ENCODE results near the gene C19orf12. TPM values are rescaled to one million over a fixed set of nuclear protein-coding genes. Genes with fewer than 3 reads are reported as not detected.
A peak's percentile ranks its signal among the peaks of the same experiment; 100 is the strongest.

Gene C19orf12
- total and polyA plus RNA-seq, 2 of the 13 experiments (the other 11 are each of a cell fraction or from before 2014, with no cell fraction given): 17.7 to 34.4 TPM

DNA sequence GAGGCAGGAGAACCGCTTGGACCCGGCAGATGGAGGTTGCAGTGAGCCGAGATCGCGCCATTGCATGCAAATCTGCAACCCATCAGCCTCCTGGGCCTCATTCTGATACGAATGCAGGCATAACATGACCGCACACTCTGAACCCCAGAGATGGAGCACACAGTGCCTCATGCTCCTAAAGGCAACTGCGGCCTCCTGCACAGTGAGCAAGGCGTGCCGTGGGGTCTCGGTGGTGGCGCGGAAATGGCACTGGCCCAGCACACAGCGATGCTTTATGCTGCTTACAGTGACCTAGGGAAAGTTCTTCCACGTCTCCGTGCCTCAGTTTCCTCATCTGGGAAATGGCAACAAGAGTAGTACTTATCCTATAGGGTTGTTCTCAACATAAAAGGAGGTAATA lies 2.0 kb upstream of the C19orf12 start (continued):
- TF ChIP-seq, protein P1, sequence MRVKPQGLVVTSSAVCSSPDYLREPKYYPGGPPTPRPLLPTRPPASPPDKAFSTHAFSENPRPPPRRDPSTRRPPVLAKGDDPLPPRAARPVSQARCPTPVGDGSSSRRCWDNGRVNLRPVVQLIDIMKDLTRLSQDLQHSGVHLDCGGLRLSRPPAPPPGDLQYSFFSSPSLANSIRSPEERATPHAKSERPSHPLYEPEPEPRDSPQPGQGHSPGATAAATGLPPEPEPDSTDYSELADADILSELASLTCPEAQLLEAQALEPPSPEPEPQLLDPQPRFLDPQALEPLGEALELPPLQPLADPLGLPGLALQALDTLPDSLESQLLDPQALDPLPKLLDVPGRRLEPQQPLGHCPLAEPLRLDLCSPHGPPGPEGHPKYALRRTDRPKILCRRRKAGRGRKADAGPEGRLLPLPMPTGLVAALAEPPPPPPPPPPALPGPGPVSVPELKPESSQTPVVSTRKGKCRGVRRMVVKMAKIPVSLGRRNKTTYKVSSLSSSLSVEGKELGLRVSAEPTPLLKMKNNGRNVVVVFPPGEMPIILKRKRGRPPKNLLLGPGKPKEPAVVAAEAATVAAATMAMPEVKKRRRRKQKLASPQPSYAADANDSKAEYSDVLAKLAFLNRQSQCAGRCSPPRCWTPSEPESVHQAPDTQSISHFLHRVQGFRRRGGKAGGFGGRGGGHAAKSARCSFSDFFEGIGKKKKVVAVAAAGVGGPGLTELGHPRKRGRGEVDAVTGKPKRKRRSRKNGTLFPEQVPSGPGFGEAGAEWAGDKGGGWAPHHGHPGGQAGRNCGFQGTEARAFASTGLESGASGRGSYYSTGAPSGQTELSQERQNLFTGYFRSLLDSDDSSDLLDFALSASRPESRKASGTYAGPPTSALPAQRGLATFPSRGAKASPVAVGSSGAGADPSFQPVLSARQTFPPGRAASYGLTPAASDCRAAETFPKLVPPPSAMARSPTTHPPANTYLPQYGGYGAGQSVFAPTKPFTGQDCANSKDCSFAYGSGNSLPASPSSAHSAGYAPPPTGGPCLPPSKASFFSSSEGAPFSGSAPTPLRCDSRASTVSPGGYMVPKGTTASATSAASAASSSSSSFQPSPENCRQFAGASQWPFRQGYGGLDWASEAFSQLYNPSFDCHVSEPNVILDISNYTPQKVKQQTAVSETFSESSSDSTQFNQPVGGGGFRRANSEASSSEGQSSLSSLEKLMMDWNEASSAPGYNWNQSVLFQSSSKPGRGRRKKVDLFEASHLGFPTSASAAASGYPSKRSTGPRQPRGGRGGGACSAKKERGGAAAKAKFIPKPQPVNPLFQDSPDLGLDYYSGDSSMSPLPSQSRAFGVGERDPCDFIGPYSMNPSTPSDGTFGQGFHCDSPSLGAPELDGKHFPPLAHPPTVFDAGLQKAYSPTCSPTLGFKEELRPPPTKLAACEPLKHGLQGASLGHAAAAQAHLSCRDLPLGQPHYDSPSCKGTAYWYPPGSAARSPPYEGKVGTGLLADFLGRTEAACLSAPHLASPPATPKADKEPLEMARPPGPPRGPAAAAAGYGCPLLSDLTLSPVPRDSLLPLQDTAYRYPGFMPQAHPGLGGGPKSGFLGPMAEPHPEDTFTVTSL (CRISPR knock-in tag; IDR thresholded peaks at IDR 0.05; ENCODE audit: borderline replicate concordance): no peak
- TF ChIP-seq TAF15 (IDR thresholded peaks at IDR 0.05; ENCODE audit: low read depth, low read length, poor library complexity, severe bottlenecking) (no peak), ZNF432 (CRISPR knock-in tag; IDR thresholded peaks at IDR 0.05; ENCODE audit: borderline replicate concordance) (no peak), ZBTB20 (CRISPR knock-in tag; IDR thresholded peaks at IDR 0.05; ENCODE audit: borderline replicate concordance, low read depth) (0 out of 2 replicates have a peak, but pooled peaks have one; percentile 8), AGO2 (optimal IDR thresholded peaks at IDR 0.05; ENCODE audit: low read depth, low read length) (peak; percentile 33), SOX13 (IDR thresholded peaks at IDR 0.05) (no peak), SOX13 (CRISPR knock-in tag; conservative IDR thresholded peaks at IDR 0.05 in 1 of 2, IDR thresholded peaks at IDR 0.05 in 1 of 2) (no peak), ZNF720 (CRISPR knock-in tag; IDR thresholded peaks at IDR 0.05) (no peak), ZBTB38 (CRISPR knock-in tag; IDR thresholded peaks at IDR 0.05) (no peak), HOXA5 (CRISPR knock-in tag; IDR thresholded peaks at IDR 0.05) (0 out of 2 replicates have a peak, but pooled peaks have one; percentile 4), ZC3H13 (CRISPR knock-in tag; IDR thresholded peaks at IDR 0.05) (peak; percentile 19; the same call in 1 of the 2 replicates), YEATS2 (CRISPR knock-in tag; IDR thresholded peaks at IDR 0.05; ENCODE audit: borderline replicate concordance) (no peak)
- TF ChIP-seq, protein P2, sequence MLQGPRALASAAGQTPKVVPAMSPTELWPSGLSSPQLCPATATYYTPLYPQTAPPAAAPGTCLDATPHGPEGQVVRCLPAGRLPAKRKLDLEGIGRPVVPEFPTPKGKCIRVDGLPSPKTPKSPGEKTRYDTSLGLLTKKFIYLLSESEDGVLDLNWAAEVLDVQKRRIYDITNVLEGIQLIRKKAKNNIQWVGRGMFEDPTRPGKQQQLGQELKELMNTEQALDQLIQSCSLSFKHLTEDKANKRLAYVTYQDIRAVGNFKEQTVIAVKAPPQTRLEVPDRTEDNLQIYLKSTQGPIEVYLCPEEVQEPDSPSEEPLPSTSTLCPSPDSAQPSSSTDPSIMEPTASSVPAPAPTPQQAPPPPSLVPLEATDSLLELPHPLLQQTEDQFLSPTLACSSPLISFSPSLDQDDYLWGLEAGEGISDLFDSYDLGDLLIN (CRISPR knock-in tag; IDR thresholded peaks at IDR 0.05; ENCODE audit: borderline replicate concordance): no peak
- TF ChIP-seq, protein P3, sequence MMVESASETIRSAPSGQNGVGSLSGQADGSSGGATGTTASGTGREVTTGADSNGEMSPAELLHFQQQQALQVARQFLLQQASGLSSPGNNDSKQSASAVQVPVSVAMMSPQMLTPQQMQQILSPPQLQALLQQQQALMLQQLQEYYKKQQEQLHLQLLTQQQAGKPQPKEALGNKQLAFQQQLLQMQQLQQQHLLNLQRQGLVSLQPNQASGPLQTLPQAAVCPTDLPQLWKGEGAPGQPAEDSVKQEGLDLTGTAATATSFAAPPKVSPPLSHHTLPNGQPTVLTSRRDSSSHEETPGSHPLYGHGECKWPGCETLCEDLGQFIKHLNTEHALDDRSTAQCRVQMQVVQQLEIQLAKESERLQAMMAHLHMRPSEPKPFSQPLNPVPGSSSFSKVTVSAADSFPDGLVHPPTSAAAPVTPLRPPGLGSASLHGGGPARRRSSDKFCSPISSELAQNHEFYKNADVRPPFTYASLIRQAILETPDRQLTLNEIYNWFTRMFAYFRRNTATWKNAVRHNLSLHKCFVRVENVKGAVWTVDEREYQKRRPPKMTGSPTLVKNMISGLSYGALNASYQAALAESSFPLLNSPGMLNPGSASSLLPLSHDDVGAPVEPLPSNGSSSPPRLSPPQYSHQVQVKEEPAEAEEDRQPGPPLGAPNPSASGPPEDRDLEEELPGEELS (CRISPR knock-in tag; IDR thresholded peaks at IDR 0.05): no peak
- TF ChIP-seq, protein P4, sequence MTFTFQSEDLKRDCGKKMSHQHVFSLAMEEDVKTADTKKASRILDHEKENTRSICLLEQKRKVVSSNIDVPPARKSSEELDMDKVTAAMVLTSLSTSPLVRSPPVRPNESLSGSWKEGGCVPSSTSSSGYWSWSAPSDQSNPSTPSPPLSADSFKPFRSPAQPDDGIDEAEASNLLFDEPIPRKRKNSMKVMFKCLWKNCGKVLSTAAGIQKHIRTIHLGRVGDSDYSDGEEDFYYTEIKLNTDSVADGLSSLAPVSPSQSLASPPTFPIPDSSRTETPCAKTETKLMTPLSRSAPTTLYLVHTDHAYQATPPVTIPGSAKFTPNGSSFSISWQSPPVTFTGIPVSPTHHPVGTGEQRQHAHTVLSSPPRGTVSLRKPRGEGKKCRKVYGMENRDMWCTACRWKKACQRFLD (CRISPR knock-in tag; IDR thresholded peaks at IDR 0.05; ENCODE audit: borderline replicate concordance): 0 out of 2 replicates have a peak, but pooled peaks have one; percentile 7
- TF ChIP-seq, protein P5, sequence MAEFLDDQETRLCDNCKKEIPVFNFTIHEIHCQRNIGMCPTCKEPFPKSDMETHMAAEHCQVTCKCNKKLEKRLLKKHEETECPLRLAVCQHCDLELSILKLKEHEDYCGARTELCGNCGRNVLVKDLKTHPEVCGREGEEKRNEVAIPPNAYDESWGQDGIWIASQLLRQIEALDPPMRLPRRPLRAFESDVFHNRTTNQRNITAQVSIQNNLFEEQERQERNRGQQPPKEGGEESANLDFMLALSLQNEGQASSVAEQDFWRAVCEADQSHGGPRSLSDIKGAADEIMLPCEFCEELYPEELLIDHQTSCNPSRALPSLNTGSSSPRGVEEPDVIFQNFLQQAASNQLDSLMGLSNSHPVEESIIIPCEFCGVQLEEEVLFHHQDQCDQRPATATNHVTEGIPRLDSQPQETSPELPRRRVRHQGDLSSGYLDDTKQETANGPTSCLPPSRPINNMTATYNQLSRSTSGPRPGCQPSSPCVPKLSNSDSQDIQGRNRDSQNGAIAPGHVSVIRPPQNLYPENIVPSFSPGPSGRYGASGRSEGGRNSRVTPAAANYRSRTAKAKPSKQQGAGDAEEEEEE (CRISPR knock-in tag; IDR thresholded peaks at IDR 0.05; ENCODE audit: borderline replicate concordance): no peak
- TF ChIP-seq, protein P6, sequence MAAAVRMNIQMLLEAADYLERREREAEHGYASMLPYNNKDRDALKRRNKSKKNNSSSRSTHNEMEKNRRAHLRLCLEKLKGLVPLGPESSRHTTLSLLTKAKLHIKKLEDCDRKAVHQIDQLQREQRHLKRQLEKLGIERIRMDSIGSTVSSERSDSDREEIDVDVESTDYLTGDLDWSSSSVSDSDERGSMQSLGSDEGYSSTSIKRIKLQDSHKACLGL (CRISPR knock-in tag; IDR thresholded peaks at IDR 0.05): no peak
